Measurements from ENCODE around the gene CDC45. TPM values are rescaled to one million over a fixed set of nuclear protein-coding genes. Genes with fewer than 3 reads are reported as not detected.

Gene CDC45
- total RNA-seq, 2 experiments from 2014 or later = 80.2 to 83.0 TPM

DNA sequence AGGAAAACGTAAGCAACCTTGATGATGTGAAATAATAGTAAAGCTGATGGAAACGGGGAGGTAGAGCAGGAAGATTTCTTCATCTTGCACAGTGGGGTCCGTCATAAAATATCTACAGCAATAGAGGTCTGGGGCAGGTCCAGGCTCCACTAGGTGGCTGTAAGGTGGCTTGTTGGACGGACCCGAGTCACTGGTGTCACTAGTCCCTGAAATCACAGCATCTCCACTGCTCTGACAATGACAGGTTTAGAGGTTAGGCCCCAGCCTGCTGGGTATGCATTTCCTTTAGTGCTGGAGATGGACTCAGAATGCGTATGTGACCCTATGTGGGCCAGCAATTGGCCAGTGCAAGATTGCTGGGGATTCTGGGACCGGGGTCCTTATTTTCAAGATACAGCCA is 69.7 kb downstream of the CDC45 start:
- intact Hi-C loops (cut with micrococcal nuclease; ENCODE audit: unreplicated experiment) = no loop called here
- ChIA-PET POLR2A (interaction anchor here (0.6 kb wide), 1 partner anchor 67 kb away, joined by 3 read pairs; no protein-coding TSS in a partner anchor), CTCF (ENCODE audit: unreplicated experiment) (no interaction called here)
- Histone ChIP-seq H3K79me2 (ENCODE audit: insufficient read depth, low read depth, low read length) (no peaks in the 10 kb centered on the region), H3K27ac (ENCODE audit: low read depth, low read length, poor library complexity, severe bottlenecking) (no peak overlapping the region), H4K20me1 (ENCODE audit: insufficient read depth, low read length) (no peaks in the 10 kb centered on the region), H3K9me3 (ENCODE audit: low read length) (no peaks in the 10 kb centered on the region; the same call in 1 of the 2 replicates), H3K9me2 (ENCODE audit: insufficient read depth, low read length) (no peaks in the 10 kb centered on the region), H3K4me3 (ENCODE audit: low read depth, low read length, poor library complexity, severe bottlenecking) (no peak overlapping the region), H3K36me3 (ENCODE audit: insufficient read depth, low read length) (no peaks in the 10 kb centered on the region), H3K4me2 (ENCODE audit: low read length) (no peak overlapping the region), H3K4me1 (ENCODE audit: insufficient read depth, low read length, poor library complexity, severe bottlenecking) (no peaks in the 10 kb centered on the region), H2AFZ (ENCODE audit: low read length) (no peak overlapping the region)
- no peak for DNase-seq (ENCODE audit: low spot score)
- no TSS peak for BruUV-seq (replicated peaks)
- no peak for TF ChIP-seq EZH2phosphoT487 (IDR thresholded peaks at IDR 0.05; ENCODE audit: borderline replicate concordance, low read depth, low read length)
- TF ChIP-seq, protein P1, sequence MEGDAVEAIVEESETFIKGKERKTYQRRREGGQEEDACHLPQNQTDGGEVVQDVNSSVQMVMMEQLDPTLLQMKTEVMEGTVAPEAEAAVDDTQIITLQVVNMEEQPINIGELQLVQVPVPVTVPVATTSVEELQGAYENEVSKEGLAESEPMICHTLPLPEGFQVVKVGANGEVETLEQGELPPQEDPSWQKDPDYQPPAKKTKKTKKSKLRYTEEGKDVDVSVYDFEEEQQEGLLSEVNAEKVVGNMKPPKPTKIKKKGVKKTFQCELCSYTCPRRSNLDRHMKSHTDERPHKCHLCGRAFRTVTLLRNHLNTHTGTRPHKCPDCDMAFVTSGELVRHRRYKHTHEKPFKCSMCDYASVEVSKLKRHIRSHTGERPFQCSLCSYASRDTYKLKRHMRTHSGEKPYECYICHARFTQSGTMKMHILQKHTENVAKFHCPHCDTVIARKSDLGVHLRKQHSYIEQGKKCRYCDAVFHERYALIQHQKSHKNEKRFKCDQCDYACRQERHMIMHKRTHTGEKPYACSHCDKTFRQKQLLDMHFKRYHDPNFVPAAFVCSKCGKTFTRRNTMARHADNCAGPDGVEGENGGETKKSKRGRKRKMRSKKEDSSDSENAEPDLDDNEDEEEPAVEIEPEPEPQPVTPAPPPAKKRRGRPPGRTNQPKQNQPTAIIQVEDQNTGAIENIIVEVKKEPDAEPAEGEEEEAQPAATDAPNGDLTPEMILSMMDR (conservative IDR thresholded peaks at IDR 0.05; ENCODE audit: low read length) = no peak

DNA sequence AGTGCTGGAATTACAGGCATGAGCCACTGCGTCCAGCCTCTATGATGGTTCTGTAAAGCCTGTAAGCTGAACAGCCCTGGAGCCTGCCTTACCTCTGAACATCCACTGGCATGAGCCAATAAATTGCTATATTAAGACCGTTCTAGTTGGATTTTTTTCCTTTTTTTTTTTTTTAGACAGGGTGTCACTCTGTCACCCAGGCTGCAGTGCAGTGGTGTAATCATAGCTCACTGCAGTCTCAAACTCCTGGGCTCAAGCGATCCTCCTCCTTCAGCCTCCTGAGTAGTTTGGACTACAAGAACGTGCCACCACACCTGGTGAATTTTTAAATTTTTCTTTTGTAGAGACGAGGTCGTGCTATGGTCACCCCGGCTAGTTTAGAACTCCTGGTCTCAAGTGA is 70.7 kb downstream of the CDC45 start:
- CTCF ChIA-PET (ENCODE audit: unreplicated experiment) = no interaction called here
- Histone ChIP-seq H3K9me2 (ENCODE audit: insufficient read depth, low read length) (no peaks in the 10 kb centered on the region), H3K9me3 (ENCODE audit: low read length) (no peaks in the 10 kb centered on the region; the same call in 1 of the 2 replicates), H4K20me1 (ENCODE audit: insufficient read depth, low read length) (no peaks in the 10 kb centered on the region), H3K4me1 (ENCODE audit: insufficient read depth, low read length, poor library complexity, severe bottlenecking) (no peaks in the 10 kb centered on the region), H3K79me2 (ENCODE audit: insufficient read depth, low read depth, low read length) (no peaks in the 10 kb centered on the region), H3K4me3 (ENCODE audit: low read depth, low read length, poor library complexity, severe bottlenecking) (no peak overlapping the region), H3K27ac (ENCODE audit: low read depth, low read length, poor library complexity, severe bottlenecking) (no peak overlapping the region), H2AFZ (ENCODE audit: low read length) (no peak overlapping the region), H3K36me3 (ENCODE audit: insufficient read depth, low read length) (no peaks in the 10 kb centered on the region), H3K4me2 (ENCODE audit: low read length) (no peak overlapping the region)
- TF ChIP-seq, protein P1 (conservative IDR thresholded peaks at IDR 0.05; ENCODE audit: low read length) = no peak
- no peak for TF ChIP-seq EZH2phosphoT487 (IDR thresholded peaks at IDR 0.05; ENCODE audit: borderline replicate concordance, low read depth, low read length)
- POLR2A ChIA-PET = no interaction called here
- no TSS peak for BruUV-seq (replicated peaks)
- DNase-seq (ENCODE audit: low spot score) = no peak
- intact Hi-C loops (cut with micrococcal nuclease; ENCODE audit: unreplicated experiment) = no loop called here

GRCh38 chr22:19553201-19553600 is 73.5 kb downstream of the CDC45 start:
- no peak for DNase-seq (ENCODE audit: low spot score)
- no TSS peak for BruUV-seq (replicated peaks)
- intact Hi-C loops (cut with micrococcal nuclease; ENCODE audit: unreplicated experiment) = no loop called here
- Histone ChIP-seq H2AFZ (ENCODE audit: low read length) (no peak overlapping the region), H3K4me3 (ENCODE audit: low read depth, low read length, poor library complexity, severe bottlenecking) (no peak overlapping the region), H3K27ac (ENCODE audit: low read depth, low read length, poor library complexity, severe bottlenecking) (no peak overlapping the region), H3K4me2 (ENCODE audit: low read length) (no peak overlapping the region), H3K36me3 (ENCODE audit: insufficient read depth, low read length) (no peaks in the 10 kb centered on the region), H3K79me2 (ENCODE audit: insufficient read depth, low read depth, low read length) (no peaks in the 10 kb centered on the region), H3K4me1 (ENCODE audit: insufficient read depth, low read length, poor library complexity, severe bottlenecking) (no peaks in the 10 kb centered on the region), H3K9me2 (ENCODE audit: insufficient read depth, low read length) (no peaks in the 10 kb centered on the region), H3K9me3 (ENCODE audit: low read length) (no peaks in the 10 kb centered on the region; the same call in 1 of the 2 replicates), H4K20me1 (ENCODE audit: insufficient read depth, low read length) (no peaks in the 10 kb centered on the region)
- POLR2A ChIA-PET = no interaction called here
- TF ChIP-seq EZH2phosphoT487 (IDR thresholded peaks at IDR 0.05; ENCODE audit: borderline replicate concordance, low read depth, low read length) = no peak
- TF ChIP-seq, protein P1 (conservative IDR thresholded peaks at IDR 0.05; ENCODE audit: low read length) = no peak
- CTCF ChIA-PET (ENCODE audit: unreplicated experiment) = no interaction called here
